Renal cortex interstitium (tissue), 11 donors: ENCODE data around the gene ZNF407. TPM values are rescaled to one million over a fixed set of nuclear protein-coding genes. Genes with fewer than 3 reads are reported as not detected.

ENCODE experiments used
- DNase-seq, 11 donors: peaks; one replicate each; pipeline ENCODE4 v3.0.0-alpha.2; 2013; ENCODE audit warnings: low read depth in 9 of 11, low spot score in 4 of 11; ENCODE audit errors: extremely low read depth in 1 of 11
- polyA plus RNA-seq, 3 donors: library from polyadenylated mRNA; unstranded; fragments of 120-200 nt; gene quantifications; one replicate each; pipeline ENCODE4 v1.2.1, GENCODE V29; 2013; ENCODE audit not compliant: insufficient read length in 3 of 3

The ZNF407 gene
- polyA plus RNA-seq, 3 donors: 10.0 to 10.1 (median 10.1) TPM

- DNase-seq: no peak
These were observed 101.2 kb downstream of the ZNF407 start for GRCh38 chr18:74698881-74699280.

- no peak for DNase-seq
These were observed 101.8 kb downstream of the ZNF407 start for GRCh38 chr18:74699455-74699854.

GRCh38 chr18:74702950-74703349 lies 105.3 kb downstream of the ZNF407 start:
- DNase-seq: no peak

DNA sequence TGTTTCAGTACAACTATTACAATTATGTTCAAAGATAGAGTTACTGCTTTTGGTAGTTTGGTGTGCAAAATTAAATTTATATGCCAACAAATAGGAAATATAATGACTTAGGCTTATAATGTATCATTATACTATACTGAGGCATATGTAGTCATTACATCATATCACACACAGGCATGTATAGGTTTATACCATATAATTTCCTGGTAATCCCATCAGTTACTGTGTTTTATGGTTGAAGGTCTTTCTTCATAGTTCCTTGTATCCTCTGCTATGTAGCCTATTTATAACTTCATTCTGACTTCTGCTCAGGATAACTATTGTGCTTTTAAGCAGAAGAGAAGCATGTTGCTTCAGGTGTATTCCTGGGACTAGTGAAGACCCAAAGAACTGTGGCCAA lies 110.5 kb downstream of the ZNF407 start:
- no peak for DNase-seq

DNA sequence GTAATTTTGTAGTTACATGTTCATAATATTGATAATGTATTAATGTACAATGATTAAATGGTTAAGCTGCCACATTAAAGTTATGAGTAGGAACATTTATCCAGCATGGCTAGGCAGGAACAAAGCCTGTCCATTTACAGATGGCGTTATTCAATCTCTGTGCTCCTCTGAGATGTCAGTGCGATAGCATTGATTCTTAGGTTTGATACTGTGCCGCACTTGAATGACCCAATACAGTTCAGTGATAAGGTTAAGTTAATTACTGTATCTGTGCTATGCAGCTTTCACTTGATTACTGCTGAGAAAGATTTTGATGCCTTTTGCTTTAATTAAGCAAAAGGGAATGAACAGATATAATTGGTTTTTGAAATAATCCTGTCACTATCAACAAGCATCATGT lies 111.8 kb downstream of the ZNF407 start:
- no peak for DNase-seq

DNA sequence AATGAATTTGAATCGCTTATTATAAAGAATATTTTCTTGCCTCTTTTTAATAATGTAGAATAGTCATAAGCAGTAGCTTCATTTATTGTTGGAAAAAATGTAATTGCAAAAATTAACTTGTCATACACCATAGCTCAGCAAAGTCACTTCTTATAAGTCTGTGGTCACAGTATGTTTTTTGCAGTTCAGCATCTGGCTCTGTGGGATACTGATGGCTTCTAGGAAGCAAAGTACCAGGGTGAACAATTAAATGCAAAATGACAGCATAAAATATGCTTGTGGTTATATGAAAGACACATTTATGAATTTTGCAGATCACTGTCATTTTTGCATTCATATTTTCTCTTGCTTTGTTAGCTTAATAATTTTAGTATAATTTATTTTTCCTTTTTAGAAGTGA lies 116.5 kb downstream of the ZNF407 start:
- DNase-seq: no peak

- DNase-seq: no peak
These were observed 117.1 kb downstream of the ZNF407 start for GRCh38 chr18:74714791-74715190.

DNA sequence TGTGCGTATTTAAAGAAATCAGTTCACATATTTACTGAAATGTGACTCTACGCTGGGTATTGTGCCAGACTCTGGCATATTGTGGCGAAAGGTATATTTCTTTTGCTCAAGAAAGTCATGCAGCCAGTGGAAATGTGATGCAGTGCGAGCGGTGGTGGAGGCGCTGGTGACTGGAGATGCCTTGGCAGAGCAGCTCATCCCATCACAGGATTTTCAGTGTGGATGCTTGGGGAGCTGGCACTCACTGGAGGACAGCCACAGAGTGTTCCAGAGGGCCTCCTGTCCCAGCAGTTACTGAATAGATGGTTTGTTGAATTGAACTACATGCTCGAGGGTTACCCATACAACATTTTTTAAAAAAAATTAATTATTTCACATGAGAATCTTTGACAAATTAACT lies 117.6 kb downstream of the ZNF407 start:
- DNase-seq: no peak

GRCh38 chr18:74715865-74716712 lies 118.4 kb downstream of the ZNF407 start:
- DNase-seq: no peak

- DNase-seq: no peak
These were observed 120.6 kb downstream of the ZNF407 start for GRCh38 chr18:74718312-74718711.

DNA sequence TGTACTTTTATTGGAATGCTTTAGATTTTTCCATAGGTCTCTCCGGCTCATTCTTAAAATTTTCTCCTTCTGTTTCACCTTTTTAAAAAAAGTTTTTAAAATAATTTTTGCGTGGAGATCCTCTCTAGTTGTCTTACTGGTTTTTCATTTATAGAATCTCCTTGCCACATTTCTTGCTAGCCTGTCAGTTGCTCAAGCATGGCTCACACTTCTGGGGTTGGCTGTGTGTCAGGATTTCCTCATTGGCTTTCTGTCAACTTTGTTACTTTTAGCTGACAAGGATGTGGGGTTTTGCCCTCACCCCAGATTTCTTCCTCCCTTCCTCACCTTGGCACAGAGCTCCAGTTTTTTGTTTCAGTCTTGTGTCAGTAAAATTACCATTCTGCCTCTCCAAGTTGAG lies 124.6 kb downstream of the ZNF407 start:
- no peak for DNase-seq

DNA sequence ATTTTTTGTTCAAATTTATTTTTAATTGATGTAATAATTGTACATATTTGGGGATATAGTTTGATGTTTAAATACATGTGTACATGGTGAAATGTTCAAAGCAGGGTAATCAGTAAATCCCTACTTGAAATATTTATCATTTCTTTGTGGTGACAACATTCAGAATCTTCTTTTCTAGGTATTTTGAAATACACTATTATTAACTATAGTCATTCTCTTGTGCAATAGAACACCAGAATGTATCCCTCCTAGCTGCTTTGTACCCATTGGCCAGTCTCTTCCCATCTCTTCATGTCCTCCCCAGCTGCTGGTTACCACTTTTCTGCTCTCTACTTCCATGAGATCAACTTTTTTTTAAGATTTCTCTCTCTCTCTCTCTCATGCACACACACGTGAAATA lies 126.5 kb downstream of the ZNF407 start:
- no peak for DNase-seq

GRCh38 chr18:74725690-74726089 lies 128.0 kb downstream of the ZNF407 start:
- DNase-seq: no peak

DNA sequence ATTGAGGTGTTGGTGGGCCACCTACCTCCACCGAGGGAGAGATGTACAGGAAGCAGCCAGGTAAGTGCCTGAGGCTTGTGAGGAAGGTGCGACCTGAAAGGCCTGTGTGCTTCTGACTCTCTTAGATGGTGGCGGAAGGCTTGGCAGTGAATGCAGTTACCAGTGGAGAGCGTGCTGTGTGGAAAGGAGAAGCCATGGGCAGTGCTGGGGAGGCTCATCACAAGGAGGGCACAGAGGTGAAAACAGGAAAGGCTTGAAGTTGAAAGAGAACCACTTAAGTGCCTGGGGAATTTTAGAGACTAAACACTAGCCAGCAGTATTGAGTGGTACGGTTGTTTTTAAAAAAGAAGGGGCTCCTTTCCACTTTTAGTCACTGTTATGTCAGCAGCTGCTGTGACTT lies 130.9 kb downstream of the ZNF407 start:
- DNase-seq: no peak

DNA sequence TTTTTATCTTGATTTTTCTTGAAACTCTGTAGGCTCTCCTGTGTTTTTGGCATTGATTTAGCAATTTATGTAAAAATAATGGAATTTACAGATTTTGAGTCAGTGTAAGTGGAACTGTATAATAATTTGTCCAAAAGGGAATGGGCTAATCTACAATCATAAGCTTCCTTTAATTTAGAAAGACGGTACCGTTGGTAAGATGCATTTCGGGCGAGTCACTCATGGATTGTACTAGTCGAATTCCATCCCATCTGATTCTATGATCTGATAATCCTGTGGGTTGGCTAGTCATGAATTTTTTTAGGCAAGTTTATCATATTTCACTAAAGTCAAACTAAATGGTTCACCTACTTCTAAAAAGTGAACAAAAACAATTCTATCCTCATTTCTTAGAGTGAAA lies 133.4 kb downstream of the ZNF407 start:
- no peak for DNase-seq

GRCh38 chr18:74732380-74732779 lies 134.7 kb downstream of the ZNF407 start:
- no peak for DNase-seq

DNA sequence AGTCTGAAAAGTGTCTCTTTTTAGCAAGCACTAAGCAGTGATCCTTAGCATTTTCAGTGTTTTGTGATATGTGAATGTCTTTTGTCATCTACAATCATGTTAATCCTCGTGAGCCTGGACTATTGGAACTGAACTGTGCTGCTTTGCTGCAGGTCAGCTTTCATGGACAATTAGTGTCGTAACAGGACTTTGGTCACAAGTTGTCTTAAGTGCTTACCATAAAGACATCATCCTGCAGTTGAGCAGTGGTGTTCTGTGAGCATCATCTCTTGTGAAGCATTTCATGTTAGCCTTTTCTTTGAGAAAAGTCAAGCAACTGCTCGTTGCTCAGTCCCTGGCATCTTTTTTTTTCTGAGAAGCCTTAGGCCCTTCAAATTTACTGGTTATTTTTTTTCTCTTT lies 135.9 kb downstream of the ZNF407 start:
- no peak for DNase-seq

DNA sequence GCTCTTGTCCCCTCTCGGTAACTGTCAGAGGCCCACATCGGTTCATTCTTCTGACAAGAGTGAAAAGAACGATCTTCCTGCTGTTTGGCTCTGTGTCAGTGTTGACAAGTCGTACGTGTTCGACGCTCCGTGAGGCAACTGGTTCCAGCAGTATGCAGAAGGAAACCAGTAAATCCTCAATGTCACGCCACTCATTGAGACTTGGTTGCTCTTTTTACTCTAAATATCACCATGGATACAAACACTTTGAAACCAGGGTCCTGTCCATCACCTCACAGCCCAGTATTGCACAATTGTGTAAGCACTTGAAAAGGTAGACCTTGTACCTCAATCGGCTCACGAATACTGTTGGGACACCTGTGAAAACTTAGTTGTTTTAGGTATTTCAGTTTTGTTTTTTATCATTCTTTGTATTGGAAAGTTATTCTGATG lies 136.4 kb downstream of the ZNF407 start:
- DNase-seq: no peak

- DNase-seq: no peak
These were observed 142.3 kb downstream of the ZNF407 start for GRCh38 chr18:74739926-74740325.

DNA sequence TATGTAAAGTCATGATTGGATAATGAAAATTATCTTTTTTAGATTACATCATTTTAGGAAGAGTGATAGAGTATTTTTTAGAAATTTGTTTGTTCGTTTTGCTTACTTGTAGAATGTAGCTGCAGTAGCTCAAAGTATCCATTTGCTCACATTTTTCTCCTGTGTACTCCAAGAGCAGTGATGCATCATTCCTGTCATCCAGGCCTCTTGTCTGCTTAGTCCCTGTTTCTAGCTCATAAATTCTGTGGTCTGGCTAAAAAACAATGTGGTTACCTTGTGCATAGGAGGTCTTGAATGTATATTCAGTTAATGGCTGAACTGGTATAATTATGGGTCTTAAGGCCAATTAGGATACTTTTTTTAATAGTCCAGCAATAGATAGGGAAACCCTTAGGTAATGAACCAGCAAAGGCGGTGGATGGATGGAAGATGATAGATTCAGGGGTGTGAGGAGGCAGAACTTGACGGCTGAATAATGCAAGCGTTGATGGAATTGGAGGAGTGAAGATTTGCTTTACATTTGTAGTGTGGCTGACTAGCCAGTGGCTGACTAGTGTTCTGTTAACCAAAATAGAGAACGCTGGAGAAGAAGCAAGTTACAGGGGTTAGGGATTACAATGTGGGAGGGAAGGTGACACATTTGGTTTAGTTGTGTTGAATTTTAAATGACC lies 145.0 kb downstream of the ZNF407 start:
- DNase-seq: peak in 9 of 11 donors; percentile 6 to 48 (median 20)
